Activated T-cell treated with anti-CD3 and anti-CD28 coated beads, Interleukin-2, amount 50 U/mL, for 4 hours (primary cell): Measurements from ENCODE around the gene EBF4. TPM values are rescaled to one million over a fixed set of nuclear protein-coding genes. Genes with fewer than 3 reads are reported as not detected.

Source experiments
- ATAC-seq, 2 donors: fragments of 200-7000 bp; cut with Tn5 transposase; one replicate each; pipeline ENCODE4 v1.10.0; 2021
- DNase-seq: peaks from one replicate; pipeline ENCODE4 v3.0.0-alpha.2; 2020
- H3K27me3 Mint-ChIP-seq: one replicate; pipeline ENCODE4 v1.8.0; 2021; ENCODE audit warnings: low read depth, mixed read lengths
- H3K36me3 Mint-ChIP-seq: one replicate; pipeline ENCODE4 v1.8.0; 2022; ENCODE audit warnings: mixed read lengths; ENCODE audit not compliant: insufficient read depth
- H3K4me1 Mint-ChIP-seq: one replicate; pipeline ENCODE4 v1.8.0; 2021; ENCODE audit warnings: low read depth, mixed read lengths
- H3K4me3 Mint-ChIP-seq: one replicate; pipeline ENCODE4 v1.8.0; 2021; ENCODE audit warnings: mild to moderate bottlenecking, moderate library complexity, mixed read lengths
- H3K9me3 Mint-ChIP-seq: one replicate; pipeline ENCODE4 v1.8.0; 2021; ENCODE audit warnings: mixed read lengths
- total RNA-seq, 3 donors: library from RNA; stranded (reverse); gene quantifications; one replicate each; pipeline ENCODE4 v1.2.1, GENCODE V29; 2021

Gene EBF4
- total RNA-seq, 3 donors from 2014 or later: 0.33 to 1.1 (median 0.76) TPM

- Mint-ChIP-seq H3K27me3 (peaks cover 15% of the 10 kb centered on the region), H3K4me3 (no peak overlapping the region), H3K36me3 (no peaks in the 10 kb centered on the region), H3K9me3 (no peaks in the 10 kb centered on the region), H3K4me1 (no peaks in the 10 kb centered on the region)
- ATAC-seq: no peak
- DNase-seq: no peak
Measured at GRCh38 chr20:2783908-2784566, 91.5 kb downstream of the EBF4 start.

- Mint-ChIP-seq H3K36me3 (no peaks in the 10 kb centered on the region), H3K4me3 (no peak overlapping the region), H3K4me1 (no peaks in the 10 kb centered on the region), H3K9me3 (no peaks in the 10 kb centered on the region), H3K27me3 (peaks cover 45% of the 10 kb centered on the region)
- DNase-seq: no peak
- no peak for ATAC-seq
Measured at GRCh38 chr20:2793471-2793870, 100.9 kb downstream of the EBF4 start.

GRCh38 chr20:2794202-2794748 lies 101.7 kb downstream of the EBF4 start:
- H3K27me3 Mint-ChIP-seq: peaks cover 49% of the 10 kb centered on the region
- H3K4me1 Mint-ChIP-seq: peaks cover 4% of the 10 kb centered on the region
- ATAC-seq (no peak), DNase-seq (no peak)
- H3K9me3 Mint-ChIP-seq: no peaks in the 10 kb centered on the region
- no peak overlapping the region for H3K4me3 Mint-ChIP-seq
- H3K36me3 Mint-ChIP-seq: no peaks in the 10 kb centered on the region

- ATAC-seq: no peak
- no peak for DNase-seq
- Mint-ChIP-seq H3K27me3 (peaks cover 56% of the 10 kb centered on the region), H3K36me3 (no peaks in the 10 kb centered on the region), H3K4me3 (no peak overlapping the region), H3K9me3 (no peaks in the 10 kb centered on the region), H3K4me1 (peaks cover 11% of the 10 kb centered on the region)
Measured at GRCh38 chr20:2794866-2795447, 102.4 kb downstream of the EBF4 start.

GRCh38 chr20:2795451-2795850 lies 102.9 kb downstream of the EBF4 start:
- Mint-ChIP-seq H3K4me1 (peaks cover 13% of the 10 kb centered on the region), H3K4me3 (no peak overlapping the region), H3K27me3 (peaks cover 56% of the 10 kb centered on the region), H3K9me3 (no peaks in the 10 kb centered on the region), H3K36me3 (no peaks in the 10 kb centered on the region)
- ATAC-seq (no peak), DNase-seq (no peak)

GRCh38 chr20:2796011-2796660 lies 103.6 kb downstream of the EBF4 start:
- no peaks in the 10 kb centered on the region for H3K9me3 Mint-ChIP-seq
- H3K36me3 Mint-ChIP-seq: no peaks in the 10 kb centered on the region
- no peak overlapping the region for H3K4me3 Mint-ChIP-seq
- no peak for ATAC-seq
- peaks cover 19% of the 10 kb centered on the region for H3K4me1 Mint-ChIP-seq
- no peak for DNase-seq
- H3K27me3 Mint-ChIP-seq: peaks cover 59% of the 10 kb centered on the region

GRCh38 chr20:2797136-2797983 lies 104.8 kb downstream of the EBF4 start:
- H3K4me1 Mint-ChIP-seq: peaks cover 22% of the 10 kb centered on the region
- no peaks in the 10 kb centered on the region for H3K36me3 Mint-ChIP-seq
- H3K9me3 Mint-ChIP-seq: no peaks in the 10 kb centered on the region
- peaks cover 65% of the 10 kb centered on the region for H3K27me3 Mint-ChIP-seq
- DNase-seq: no peak
- ATAC-seq: no peak
- no peak overlapping the region for H3K4me3 Mint-ChIP-seq

GRCh38 chr20:2798095-2798805 lies 105.7 kb downstream of the EBF4 start:
- H3K27me3 Mint-ChIP-seq: peaks cover 67% of the 10 kb centered on the region
- no peak overlapping the region for H3K4me3 Mint-ChIP-seq
- peaks cover 22% of the 10 kb centered on the region for H3K4me1 Mint-ChIP-seq
- H3K9me3 Mint-ChIP-seq: no peaks in the 10 kb centered on the region
- no peak for DNase-seq
- H3K36me3 Mint-ChIP-seq: no peaks in the 10 kb centered on the region
- no peak for ATAC-seq

- no peak for ATAC-seq
Measured at GRCh38 chr20:2798814-2799213, 106.2 kb downstream of the EBF4 start.

GRCh38 chr20:2799271-2799670 lies 106.7 kb downstream of the EBF4 start:
- DNase-seq (no peak), ATAC-seq (peak in 1 of 2 donors; percentile 9)
- no peaks in the 10 kb centered on the region for H3K36me3 Mint-ChIP-seq
- H3K4me3 Mint-ChIP-seq: peak overlapping the region; percentile 80
- peaks cover 22% of the 10 kb centered on the region for H3K4me1 Mint-ChIP-seq
- peaks cover 65% of the 10 kb centered on the region for H3K27me3 Mint-ChIP-seq
- H3K9me3 Mint-ChIP-seq: no peaks in the 10 kb centered on the region

More at GRCh38 chr20:2798814-2799213, 106.2 kb downstream of the EBF4 start:
- DNase-seq: no peak
- Mint-ChIP-seq H3K4me3 (peak overlapping the region; percentile 5), H3K4me1 (peaks cover 22% of the 10 kb centered on the region), H3K36me3 (no peaks in the 10 kb centered on the region), H3K9me3 (no peaks in the 10 kb centered on the region), H3K27me3 (peaks cover 65% of the 10 kb centered on the region)

- Mint-ChIP-seq H3K27me3 (peaks cover 66% of the 10 kb centered on the region), H3K4me1 (peaks cover 22% of the 10 kb centered on the region), H3K9me3 (no peaks in the 10 kb centered on the region), H3K4me3 (peak overlapping the region; percentile 80), H3K36me3 (no peaks in the 10 kb centered on the region)
- DNase-seq (no peak), ATAC-seq (peak; percentile 38 to 41)
Measured at GRCh38 chr20:2799688-2800520, 107.3 kb downstream of the EBF4 start.

- Mint-ChIP-seq H3K36me3 (no peaks in the 10 kb centered on the region), H3K4me3 (peak within 1 kb of the TSS; percentile 80), H3K9me3 (no peaks in the 10 kb centered on the region), H3K27me3 (peaks cover 71% of the 10 kb centered on the region), H3K4me1 (peaks cover 22% of the 10 kb centered on the region)
- DNase-seq (no peak), ATAC-seq (peak; percentile 56 to 63)
Measured at GRCh38 chr20:2800521-2801285, 108.1 kb downstream of the EBF4 start, which contains the start of gene CPXM1. CPXM1 (minus strand) TSS chr20:2800627; CDS start chr20:2800572, 55 bp downstream.
